SK-N-SH (cell line): Measurements from ENCODE around the gene UBTD1. TPM values are rescaled to one million over a fixed set of nuclear protein-coding genes. Genes with fewer than 3 reads are reported as not detected.

ENCODE experiments used
- CTCF ChIA-PET: fragments of 300-600, 350-600 bp; formaldehyde crosslinking; extraction: SDS; loops from one replicate; lab custom pipeline; 2021; lab: Yijun Ruan, JAX
- POLR2A ChIA-PET: fragments of 350-600 bp; sonication (Branson Sonifier 250); formaldehyde crosslinking; extraction: SDS; loops from one replicate; lab custom pipeline; 2020; ENCODE audit warnings: antibody characterized with exemption, inconsistent platforms; lab: Yijun Ruan, JAX
- DNase-seq: peaks from one replicate; pipeline ENCODE4 v3.0.0; 2012
- H2AFZ ChIP-seq: fragments of 200-600 bp; sonication (generic); 2 replicates; pipeline ENCODE4 v1.8.1; 2016; ENCODE audit warnings: antibody characterized with exemption, mild to moderate bottlenecking, low read depth
- H3F3A ChIP-seq: fragments of 200-600 bp; sonication (generic); replicated peaks from 2 replicates; pipeline ENCODE3; 2016; ENCODE audit warnings: antibody characterized with exemption, mild to moderate bottlenecking; ENCODE audit not compliant: insufficient read depth
- H3K27ac ChIP-seq, 2 experiments: fragments of 200-500 bp in 1 of 2; fragments of 200-600 bp in 1 of 2; sonication (Bioruptor generic) in 1 of 2; sonication (generic), shearing (Covaris generic) in 1 of 2; 2 replicates each; pipeline versions ENCODE4 v1.5.1 to v1.6.1; 2014 to 2016; ENCODE audit warnings: low read depth in 2 of 2, inconsistent platforms in 1 of 2, low read length in 1 of 2, mild to moderate bottlenecking in 1 of 2, mixed read lengths in 1 of 2
- H3K27me3 ChIP-seq: fragments of 200-600 bp; sonication (generic), shearing (Covaris generic); 2 replicates; pipeline ENCODE4 v1.6.1; 2016; ENCODE audit warnings: mixed run types; ENCODE audit not compliant: insufficient read depth
- H3K36me3 ChIP-seq, 2 experiments: fragments of 200-500 bp in 1 of 2; fragments of 200-600 bp in 1 of 2; sonication (Bioruptor generic) in 1 of 2; sonication (generic) in 1 of 2; replicated peaks in 1 of 2; 2 replicates each; pipeline versions ENCODE3 to v1.5.1; 2014 to 2016; ENCODE audit warnings: low read length in 1 of 2, mild to moderate bottlenecking in 1 of 2; ENCODE audit not compliant: insufficient read depth in 2 of 2, control insufficient read depth in 1 of 2
- H3K4me1 ChIP-seq, 2 experiments: fragments of 200-500 bp in 1 of 2; fragments of 200-600 bp in 1 of 2; sonication (Bioruptor generic) in 1 of 2; sonication (generic), shearing (Covaris generic) in 1 of 2; 2 replicates each; pipeline versions ENCODE4 v1.5.1 to v1.6.1; 2014 to 2016; ENCODE audit warnings: low read depth in 1 of 2, low read length in 1 of 2, mixed run types in 1 of 2; ENCODE audit not compliant: insufficient read depth in 2 of 2, control insufficient read depth in 1 of 2
- H3K4me2 ChIP-seq: fragments of 200-600 bp; sonication (generic), shearing (Covaris generic); 2 replicates; pipeline ENCODE4 v1.6.1; 2017; ENCODE audit warnings: mixed run types
- H3K4me3 ChIP-seq, 2 experiments: fragments of 200-500 bp in 1 of 2; fragments of 200-600 bp in 1 of 2; sonication (Bioruptor generic) in 1 of 2; sonication (generic), shearing (Covaris generic) in 1 of 2; 2 replicates each; pipeline versions ENCODE4 v1.5.1 to v1.8.1; 2014 to 2016; ENCODE audit warnings: low read depth in 2 of 2, inconsistent platforms in 1 of 2, low read length in 1 of 2, mild to moderate bottlenecking in 1 of 2, mixed read lengths in 1 of 2, moderate library complexity in 1 of 2
- H3K79me2 ChIP-seq: fragments of 200-600 bp; sonication (generic); 2 replicates; pipeline ENCODE4 v1.8.1; 2017; ENCODE audit warnings: mild to moderate bottlenecking; ENCODE audit not compliant: insufficient read depth
- H3K9ac ChIP-seq: fragments of 200-600 bp; sonication (generic); 2 replicates; pipeline ENCODE4 v1.6.1; 2017; ENCODE audit warnings: mixed run types
- H3K9me2 ChIP-seq: fragments of 200-600 bp; sonication (generic); 2 replicates; pipeline ENCODE4 v1.6.1; 2017; ENCODE audit warnings: mixed run types
- H3K9me3 ChIP-seq: fragments of 200-600 bp; sonication (generic); 2 replicates; pipeline ENCODE4 v1.6.1; 2017; ENCODE audit warnings: mixed run types, mild to moderate bottlenecking, moderate library complexity
- H4K20me1 ChIP-seq: fragments of 200-600 bp; sonication (generic); 2 replicates; pipeline ENCODE4 v1.6.1; 2017; ENCODE audit warnings: mild to moderate bottlenecking, mixed run types; ENCODE audit not compliant: insufficient read depth
- EP300 ChIP-seq, 2 experiments: IDR thresholded peaks; 2 replicates each; pipeline versions ENCODE4 v1.4.0 to v1.6.1; 2012; ENCODE audit warnings: borderline replicate concordance in 1 of 2, low read depth in 1 of 2, low read length in 1 of 2
- FOSL2 ChIP-seq: IDR thresholded peaks from 2 replicates; pipeline ENCODE4 v1.4.0; 2012; ENCODE audit warnings: low read depth, mild to moderate bottlenecking, moderate library complexity, borderline replicate concordance
- FOXM1 ChIP-seq: IDR thresholded peaks from 2 replicates; pipeline ENCODE4 v1.4.0; 2012; ENCODE audit warnings: low read depth, mild to moderate bottlenecking
- RAD21 ChIP-seq: IDR thresholded peaks from 2 replicates; pipeline ENCODE4 v1.6.1; 2012; ENCODE audit warnings: mild to moderate bottlenecking, low read length
- RFX5 ChIP-seq: IDR thresholded peaks from 2 replicates; pipeline ENCODE4 v1.6.1; 2012; ENCODE audit warnings: mild to moderate bottlenecking, improper control_type of control experiment, low read length
- TCF12 ChIP-seq: IDR thresholded peaks from 2 replicates; pipeline ENCODE4 v1.4.0; 2012
- YY1 ChIP-seq: IDR thresholded peaks from 2 replicates; pipeline ENCODE4 v1.4.0; 2012; ENCODE audit warnings: low read depth, mild to moderate bottlenecking
- WGBS: methylation state at CpG from one replicate; pipeline ENCODE4 v1.1.6; 2017; ENCODE audit warnings: low lambda C conversion rate; 5-methylcytosine and 5-hydroxymethylcytosine counted together
- polyA plus RNA-seq, 3 experiments: library from polyadenylated mRNA; depleted of rRNA; stranded (reverse); fragments of >200 nt; gene quantifications; 2 replicates each; pipeline ENCODE4 v1.2.3, GENCODE V29; 2012
- TF ChIP-seq, protein P1 (sequence below): IDR thresholded peaks from 2 replicates; pipeline ENCODE4 v1.4.0; 2012; ENCODE audit warnings: low read depth
- TF ChIP-seq, protein P2 (sequence below): fragments of 150-350 bp; IDR thresholded peaks from 2 replicates; pipeline ENCODE4 v1.6.1; 2017; ENCODE audit warnings: antibody characterized with exemption, low read length, low read depth, borderline replicate concordance
- TF ChIP-seq, protein P3 (sequence below): IDR thresholded peaks from 2 replicates; pipeline ENCODE4 v1.4.0; 2012; ENCODE audit warnings: low read depth, borderline replicate concordance
- TF ChIP-seq, protein P4 (sequence below): IDR thresholded peaks from 2 replicates; pipeline ENCODE4; 2012

UBTD1 gene
- polyA plus RNA-seq, 1 of the 3 experiments (the other 2 are of a cell fraction) = 38.8 TPM

DNA sequence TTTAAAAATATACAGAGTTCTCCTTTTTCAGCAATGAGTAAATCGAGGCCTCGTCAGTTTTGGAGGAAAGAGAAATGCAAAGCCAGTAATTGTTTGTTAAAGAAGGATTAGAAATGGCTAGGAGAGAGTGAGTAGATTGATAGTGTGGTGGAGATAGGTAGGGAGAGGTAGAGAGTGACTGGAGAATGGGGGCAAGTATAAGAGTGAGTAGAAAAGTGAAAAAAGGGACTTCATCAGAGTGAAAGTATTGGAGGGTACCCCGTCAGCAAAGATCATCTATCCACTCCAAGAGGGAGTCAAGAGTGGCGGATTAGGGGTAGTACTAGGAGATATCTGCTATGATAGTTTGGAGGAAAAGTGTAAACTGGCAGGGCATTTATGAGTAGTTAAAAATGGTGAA is 64.6 kb downstream of the UBTD1 start (continued):
- no peak for TF ChIP-seq EP300 (IDR thresholded peaks at IDR 0.05; ENCODE audit: borderline replicate concordance in 1 of 2, low read depth in 1 of 2, low read length in 1 of 2)
- no peak for TF ChIP-seq RFX5
- TF ChIP-seq, protein P1, sequence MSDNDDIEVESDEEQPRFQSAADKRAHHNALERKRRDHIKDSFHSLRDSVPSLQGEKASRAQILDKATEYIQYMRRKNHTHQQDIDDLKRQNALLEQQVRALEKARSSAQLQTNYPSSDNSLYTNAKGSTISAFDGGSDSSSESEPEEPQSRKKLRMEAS = no peak

DNA sequence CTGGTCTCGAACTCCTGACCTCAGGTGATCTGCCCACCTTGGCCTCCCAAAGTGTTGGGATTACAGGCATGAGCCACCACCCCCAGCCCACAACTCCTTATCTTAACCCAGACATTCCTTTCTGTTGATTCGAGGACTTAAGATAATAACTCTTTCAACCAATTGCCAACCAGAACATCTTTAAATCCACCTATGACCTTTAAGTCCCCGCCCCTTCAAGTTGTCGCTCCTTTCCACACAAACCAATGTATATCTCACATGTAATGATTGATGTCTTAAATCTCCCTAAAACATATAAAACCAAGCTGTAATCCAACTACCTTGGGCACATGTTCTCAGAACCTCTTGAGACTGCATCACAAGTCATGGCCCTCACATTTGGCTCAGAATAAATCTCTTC is 66.1 kb downstream of the UBTD1 start:
- WGBS = 96% methylated on average over 4 of the region's 4 CpGs

More for the DNA sequence above, 66.1 kb downstream of the UBTD1 start:
- H3K4me3 ChIP-seq = no peak overlapping the region
- H3K4me2 ChIP-seq = no peak overlapping the region
- peaks cover 0 to 5% of the 10 kb centered on the region in 2 experiments for H3K36me3 ChIP-seq
- no peaks in the 10 kb centered on the region for H3K27me3 ChIP-seq
- no peak overlapping the region for H2AFZ ChIP-seq
- no peak for DNase-seq
- H3K79me2 ChIP-seq = 0 out of 2 replicates have a peak, but pooled peaks cover 3% of the 10 kb centered on the region
- H4K20me1 ChIP-seq = no peaks in the 10 kb centered on the region
- POLR2A ChIA-PET = no interaction called here
- H3K9me3 ChIP-seq = no peaks in the 10 kb centered on the region
- H3K4me1 ChIP-seq = no peaks in the 10 kb centered on the region; a peak in 1 of 4 replicates
- H3K9me2 ChIP-seq = no peaks in the 10 kb centered on the region
- no peak for TF ChIP-seq TCF12
- TF ChIP-seq, protein P2, sequence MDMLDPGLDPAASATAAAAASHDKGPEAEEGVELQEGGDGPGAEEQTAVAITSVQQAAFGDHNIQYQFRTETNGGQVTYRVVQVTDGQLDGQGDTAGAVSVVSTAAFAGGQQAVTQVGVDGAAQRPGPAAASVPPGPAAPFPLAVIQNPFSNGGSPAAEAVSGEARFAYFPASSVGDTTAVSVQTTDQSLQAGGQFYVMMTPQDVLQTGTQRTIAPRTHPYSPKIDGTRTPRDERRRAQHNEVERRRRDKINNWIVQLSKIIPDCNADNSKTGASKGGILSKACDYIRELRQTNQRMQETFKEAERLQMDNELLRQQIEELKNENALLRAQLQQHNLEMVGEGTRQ = no peak
- TF ChIP-seq RAD21 = no peak
- TF ChIP-seq, protein P3, sequence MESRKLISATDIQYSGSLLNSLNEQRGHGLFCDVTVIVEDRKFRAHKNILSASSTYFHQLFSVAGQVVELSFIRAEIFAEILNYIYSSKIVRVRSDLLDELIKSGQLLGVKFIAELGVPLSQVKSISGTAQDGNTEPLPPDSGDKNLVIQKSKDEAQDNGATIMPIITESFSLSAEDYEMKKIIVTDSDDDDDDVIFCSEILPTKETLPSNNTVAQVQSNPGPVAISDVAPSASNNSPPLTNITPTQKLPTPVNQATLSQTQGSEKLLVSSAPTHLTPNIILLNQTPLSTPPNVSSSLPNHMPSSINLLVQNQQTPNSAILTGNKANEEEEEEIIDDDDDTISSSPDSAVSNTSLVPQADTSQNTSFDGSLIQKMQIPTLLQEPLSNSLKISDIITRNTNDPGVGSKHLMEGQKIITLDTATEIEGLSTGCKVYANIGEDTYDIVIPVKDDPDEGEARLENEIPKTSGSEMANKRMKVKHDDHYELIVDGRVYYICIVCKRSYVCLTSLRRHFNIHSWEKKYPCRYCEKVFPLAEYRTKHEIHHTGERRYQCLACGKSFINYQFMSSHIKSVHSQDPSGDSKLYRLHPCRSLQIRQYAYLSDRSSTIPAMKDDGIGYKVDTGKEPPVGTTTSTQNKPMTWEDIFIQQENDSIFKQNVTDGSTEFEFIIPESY = no peak
- TF ChIP-seq, protein P4, sequence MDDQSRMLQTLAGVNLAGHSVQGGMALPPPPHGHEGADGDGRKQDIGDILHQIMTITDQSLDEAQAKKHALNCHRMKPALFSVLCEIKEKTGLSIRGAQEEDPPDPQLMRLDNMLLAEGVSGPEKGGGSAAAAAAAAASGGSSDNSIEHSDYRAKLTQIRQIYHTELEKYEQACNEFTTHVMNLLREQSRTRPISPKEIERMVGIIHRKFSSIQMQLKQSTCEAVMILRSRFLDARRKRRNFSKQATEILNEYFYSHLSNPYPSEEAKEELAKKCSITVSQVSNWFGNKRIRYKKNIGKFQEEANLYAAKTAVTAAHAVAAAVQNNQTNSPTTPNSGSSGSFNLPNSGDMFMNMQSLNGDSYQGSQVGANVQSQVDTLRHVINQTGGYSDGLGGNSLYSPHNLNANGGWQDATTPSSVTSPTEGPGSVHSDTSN = no peak
- TF ChIP-seq YY1 = no peak
- no peak for TF ChIP-seq FOXM1
- TF ChIP-seq FOSL2 = no peak
- CTCF ChIA-PET = interaction anchor here (0.8 to 1.6 kb wide), 3 partner anchors 12 to 144 kb away, joined by 3 to 4 read pairs (median 4); no protein-coding TSS in a partner anchor
- no peaks in the 10 kb centered on the region for H3F3A ChIP-seq
- H3K27ac ChIP-seq = no peak overlapping the region
- H3K9ac ChIP-seq = no peak overlapping the region
